Breast epithelium (tissue), 4 donors: ENCODE measurements around the gene GNPDA2. TPM values are rescaled to one million over a fixed set of nuclear protein-coding genes. Genes with fewer than 3 reads are reported as not detected.

Experiments used
- DNase-seq, 2 donors: peaks; one replicate each; pipeline ENCODE4 v3.0.0-alpha.2; 2019; ENCODE audit warnings: low spot score in 2 of 2
- H3K27ac ChIP-seq, 2 donors: fragments of 200-600 bp; sonication (generic) in 1 of 2; one replicate each; pipeline ENCODE4 v1.5.1; 2016 to 2019; ENCODE audit warnings: mild to moderate bottlenecking in 1 of 2
- H3K27me3 ChIP-seq, 2 donors: fragments of 200-600 bp; sonication (generic) in 1 of 2; one replicate each; pipeline versions ENCODE4 v1.5.1 to v1.6.0; 2017 to 2019; ENCODE audit warnings: control low read depth in 1 of 2, mild to moderate bottlenecking in 1 of 2
- H3K36me3 ChIP-seq: fragments of 200-600 bp; one replicate; pipeline ENCODE4 v1.5.1; 2019
- H3K4me1 ChIP-seq, 2 donors: fragments of 200-600 bp; sonication (generic); one replicate each; pipeline ENCODE4 v1.5.1; 2016 to 2019; ENCODE audit warnings: control low read depth in 1 of 2
- H3K4me3 ChIP-seq, 3 donors: fragments of 200-600 bp; sonication (generic); 1 replicate in 2 of 3; 2 replicates in 1 of 3; pipeline ENCODE4 v1.5.1; 2016 to 2019; ENCODE audit warnings: mild to moderate bottlenecking in 3 of 3, moderate library complexity in 2 of 3
- H3K9me3 ChIP-seq, 2 donors: fragments of 200-600 bp; sonication (generic) in 1 of 2; one replicate each; pipeline ENCODE4 v1.5.1; 2016 to 2019; ENCODE audit warnings: control low read depth in 1 of 2
- CTCF ChIP-seq, 3 donors: fragments of 450-650 bp; IDR thresholded peaks; one replicate each; pipeline ENCODE4 v1.5.1; 2016 to 2017; ENCODE audit warnings: antibody characterized with exemption in 3 of 3, mild to moderate bottlenecking in 3 of 3, moderate library complexity in 3 of 3
- POLR2A ChIP-seq: fragments of 450-650 bp; IDR thresholded peaks from one replicate; pipeline ENCODE4 v1.6.1; 2016; ENCODE audit warnings: antibody characterized with exemption, mild to moderate bottlenecking, moderate library complexity
- POLR2AphosphoS5 ChIP-seq, 3 donors: sonication (generic); formaldehyde crosslinking; IDR thresholded peaks; one replicate each; pipeline ENCODE4 v1.6.1; 2017; ENCODE audit warnings: antibody characterized with exemption in 3 of 3
- intact Hi-C: fragments of 100-400 bp; cut with DNase I; formaldehyde crosslinking; loops from one replicate; pipeline ENCODE4 v1.15.1; 2023; ENCODE audit warnings: low total_unique reads
- total RNA-seq, 3 donors: library from RNA; depleted of rRNA; stranded (reverse); fragments of >200 nt; gene quantifications; one replicate each; pipeline ENCODE4 v1.1.0, GENCODE V29; 2016

The GNPDA2 gene
- total RNA-seq, 3 donors from 2014 or later, result 11.8 to 17.0 (median 17.0) TPM

- no peak for DNase-seq
- intact Hi-C loops, result no loop called here
Measured at GRCh38 chr4:44761306-44761705, 35.0 kb upstream of the GNPDA2 start.

GRCh38 chr4:44760142-44760898, 34.0 kb upstream of the GNPDA2 start:
- no peaks in the 10 kb centered on the region for H3K36me3 ChIP-seq

More at GRCh38 chr4:44761306-44761705, 35.0 kb upstream of the GNPDA2 start:
- H3K27me3 ChIP-seq, result no peaks in the 10 kb centered on the region
- no peaks in the 10 kb centered on the region for H3K9me3 ChIP-seq
- H3K4me3 ChIP-seq, result no peak overlapping the region
- TF ChIP-seq POLR2AphosphoS5 (IDR thresholded peaks at IDR 0.05), result no peak
- TF ChIP-seq CTCF (IDR thresholded peaks at IDR 0.05), result no peak
- no peak for TF ChIP-seq POLR2A
- H3K27ac ChIP-seq, result no peak overlapping the region
- H3K36me3 ChIP-seq, result no peaks in the 10 kb centered on the region
- H3K4me1 ChIP-seq, result no peaks in the 10 kb centered on the region

GRCh38 chr4:44756559-44756958, 30.2 kb upstream of the GNPDA2 start:
- Histone ChIP-seq H3K4me1 (no peaks in the 10 kb centered on the region), H3K27me3 (no peaks in the 10 kb centered on the region), H3K27ac (no peak overlapping the region), H3K36me3 (no peaks in the 10 kb centered on the region), H3K9me3 (no peaks in the 10 kb centered on the region), H3K4me3 (no peak overlapping the region)
- DNase-seq, result no peak
- no peak for TF ChIP-seq CTCF (IDR thresholded peaks at IDR 0.05)
- TF ChIP-seq POLR2A, result no peak
- TF ChIP-seq POLR2AphosphoS5 (IDR thresholded peaks at IDR 0.05), result no peak
- intact Hi-C loops, result no loop called here

More at GRCh38 chr4:44760142-44760898, 34.0 kb upstream of the GNPDA2 start:
- DNase-seq, result no peak
- intact Hi-C loops, result no loop called here
- H3K27me3 ChIP-seq, result no peaks in the 10 kb centered on the region
- H3K4me1 ChIP-seq, result no peaks in the 10 kb centered on the region
- H3K9me3 ChIP-seq, result no peaks in the 10 kb centered on the region
- no peak overlapping the region for H3K4me3 ChIP-seq
- TF ChIP-seq POLR2A (no peak), CTCF (IDR thresholded peaks at IDR 0.05) (peak in 2 of 3 donors; percentile 29 to 38), POLR2AphosphoS5 (IDR thresholded peaks at IDR 0.05) (no peak)
- no peak overlapping the region for H3K27ac ChIP-seq

- TF ChIP-seq CTCF (IDR thresholded peaks at IDR 0.05) (no peak), POLR2AphosphoS5 (IDR thresholded peaks at IDR 0.05) (no peak), POLR2A (no peak)
- H3K4me1 ChIP-seq, result no peaks in the 10 kb centered on the region
- intact Hi-C loops, result no loop called here
- no peak overlapping the region for H3K4me3 ChIP-seq
- no peak for DNase-seq
- H3K36me3 ChIP-seq, result no peaks in the 10 kb centered on the region
- no peaks in the 10 kb centered on the region for H3K9me3 ChIP-seq
- H3K27ac ChIP-seq, result no peak overlapping the region
- H3K27me3 ChIP-seq, result no peaks in the 10 kb centered on the region
Measured at GRCh38 chr4:44740201-44740600, 13.8 kb upstream of the GNPDA2 start.

GRCh38 chr4:44738615-44739014, 12.3 kb upstream of the GNPDA2 start:
- no peak for DNase-seq

More at GRCh38 chr4:44738615-44739014, 12.3 kb upstream of the GNPDA2 start:
- TF ChIP-seq CTCF (IDR thresholded peaks at IDR 0.05) (no peak), POLR2AphosphoS5 (IDR thresholded peaks at IDR 0.05) (no peak), POLR2A (no peak)
- Histone ChIP-seq H3K27me3 (no peaks in the 10 kb centered on the region), H3K9me3 (no peaks in the 10 kb centered on the region), H3K36me3 (no peaks in the 10 kb centered on the region), H3K4me3 (no peak overlapping the region), H3K4me1 (no peaks in the 10 kb centered on the region), H3K27ac (no peak overlapping the region)
- intact Hi-C loops, result no loop called here
